BLaER1 treated with 17β-estradiol and CSF1 and Interleukin-3, amounts not matched to agents 10 nM and 100 nM (cell line): ENCODE results near the gene PTDSS2.
A peak's percentile ranks its signal among the peaks of the same experiment; 100 is the strongest.

Experiments used
- H3K27ac ChIP-seq, 11 experiments: shearing (Covaris generic); formaldehyde crosslinking; 2 replicates each; pipeline ENCODE4 v1.8.1; 2022
- H3K27me3 ChIP-seq, 11 experiments: shearing (Covaris generic); formaldehyde crosslinking; 2 replicates each; pipeline ENCODE4 v1.8.1; 2022
- H3K36me3 ChIP-seq, 11 experiments: shearing (Covaris generic); formaldehyde crosslinking; 2 replicates each; pipeline ENCODE4 v1.8.1; 2022
- H3K4me1 ChIP-seq, 10 experiments: shearing (Covaris generic); formaldehyde crosslinking; 2 replicates each; pipeline ENCODE4 v1.8.1; 2022
- H3K4me2 ChIP-seq, 11 experiments: shearing (Covaris generic); formaldehyde crosslinking; 2 replicates each; pipeline ENCODE4 v1.8.1; 2022
- H3K4me3 ChIP-seq, 10 experiments: shearing (Covaris generic); formaldehyde crosslinking; 2 replicates each; pipeline ENCODE4 v1.8.1; 2022
- H3K9ac ChIP-seq, 11 experiments: shearing (Covaris generic); formaldehyde crosslinking; 2 replicates each; pipeline ENCODE4 v1.8.1; 2022
- H3K9me3 ChIP-seq, 11 experiments: shearing (Covaris generic); formaldehyde crosslinking; replicated peaks in 1 of 11; 2 replicates each; pipeline ENCODE4 v1.8.1; 2022
- H4K20me1 ChIP-seq, 11 experiments: shearing (Covaris generic); formaldehyde crosslinking; 2 replicates each; pipeline ENCODE4 v1.8.1; 2022
- Cebpa-rat ChIP-seq, 11 experiments: shearing (Covaris generic); IDR thresholded peaks; 2 replicates each; pipeline ENCODE4 v1.8.1; 2022

Gene PTDSS2

DNA sequence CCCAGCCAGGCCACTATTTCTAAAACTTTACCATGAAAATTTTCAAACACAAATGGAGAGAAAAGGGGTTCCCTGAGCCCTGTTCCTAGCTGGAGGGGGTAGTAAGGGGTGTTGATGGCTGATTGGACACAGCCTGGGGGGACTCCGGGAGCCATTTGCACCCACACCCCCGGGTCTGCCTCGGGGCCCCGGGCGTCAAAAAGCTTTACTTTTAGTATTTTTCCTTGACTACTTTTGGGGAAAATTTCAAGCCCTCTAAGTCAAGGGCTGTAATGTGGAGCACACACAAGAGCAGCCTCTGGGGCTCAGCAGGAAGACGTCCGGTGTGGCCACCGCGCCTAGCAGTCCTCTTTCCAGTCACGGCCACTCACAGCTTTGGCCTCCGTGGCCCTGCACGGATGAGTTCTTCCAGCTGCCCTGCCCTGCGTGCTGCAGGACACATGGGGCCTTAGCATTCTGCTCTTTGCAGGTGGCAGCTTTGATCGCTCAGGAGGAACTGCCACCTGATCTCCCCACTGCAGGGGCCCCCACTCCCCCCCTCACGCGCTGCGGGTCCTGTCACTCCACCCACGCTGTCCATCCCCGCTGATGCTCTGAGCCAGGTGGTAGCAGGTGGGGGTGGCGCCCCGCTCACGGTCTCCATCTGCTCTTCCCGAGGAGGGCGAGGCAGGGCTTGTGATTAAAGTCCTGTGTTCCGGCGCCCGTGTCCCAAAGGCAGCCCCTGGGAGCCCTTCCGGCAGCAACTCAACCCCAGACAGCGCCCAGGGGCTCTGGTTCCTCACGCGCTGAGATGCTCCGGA is 42.5 kb downstream of the PTDSS2 start:
- no peaks in the 10 kb centered on the region for H3K9me3 ChIP-seq
- H3K4me3 ChIP-seq = no peak overlapping the region
- no peaks in the 10 kb centered on the region for H3K27me3 ChIP-seq
- H3K27ac ChIP-seq = no peak overlapping the region
- H4K20me1 ChIP-seq = peaks cover 0 to 85% (median 44%) of the 10 kb centered on the region in 11 experiments; a peak in 18 of 22 replicates
- H3K4me2 ChIP-seq = no peak overlapping the region
- peaks cover 53 to 100% (median 90%) of the 10 kb centered on the region in 11 experiments for H3K36me3 ChIP-seq
- no peak overlapping the region for H3K9ac ChIP-seq
- TF ChIP-seq Cebpa-rat (IDR thresholded peaks at IDR 0.05) = no peak
- peaks cover 0 to 7% (median 0%) of the 10 kb centered on the region in 10 experiments; a peak in 1 of 20 replicates for H3K4me1 ChIP-seq

GRCh38 chr11:494761-495536 is 44.9 kb downstream of the PTDSS2 start:
- H3K4me3 ChIP-seq = no peak overlapping the region
- no peaks in the 10 kb centered on the region for H3K27me3 ChIP-seq
- TF ChIP-seq Cebpa-rat (IDR thresholded peaks at IDR 0.05) = no peak
- peaks cover 0 to 7% (median 0%) of the 10 kb centered on the region in 10 experiments; a peak in 1 of 20 replicates for H3K4me1 ChIP-seq
- H3K9me3 ChIP-seq = no peaks in the 10 kb centered on the region
- peaks cover 75 to 100% (median 93%) of the 10 kb centered on the region in 11 experiments for H3K36me3 ChIP-seq
- no peak overlapping the region for H3K27ac ChIP-seq
- no peak overlapping the region for H3K4me2 ChIP-seq
- peaks cover 0 to 89% (median 50%) of the 10 kb centered on the region in 11 experiments; a peak in 18 of 22 replicates for H4K20me1 ChIP-seq
- no peak overlapping the region for H3K9ac ChIP-seq

- Histone ChIP-seq H3K27me3 (no peaks in the 10 kb centered on the region), H4K20me1 (peaks cover 0 to 88% (median 56%) of the 10 kb centered on the region in 11 experiments; a peak in 18 of 22 replicates), H3K4me3 (no peak overlapping the region), H3K36me3 (peaks cover 80 to 100% (median 93%) of the 10 kb centered on the region in 11 experiments), H3K4me2 (no peak overlapping the region), H3K4me1 (peaks cover 0 to 7% (median 0%) of the 10 kb centered on the region in 10 experiments; a peak in 2 of 20 replicates), H3K9me3 (no peaks in the 10 kb centered on the region), H3K9ac (0 out of 22 replicates have a peak overlapping the region, but pooled peaks of 1 of the 11 experiments have one; percentile 24), H3K27ac (no peak overlapping the region)
- TF ChIP-seq Cebpa-rat (IDR thresholded peaks at IDR 0.05) = no peak
Observed at GRCh38 chr11:495537-495931, 45.5 kb downstream of the PTDSS2 start.

DNA sequence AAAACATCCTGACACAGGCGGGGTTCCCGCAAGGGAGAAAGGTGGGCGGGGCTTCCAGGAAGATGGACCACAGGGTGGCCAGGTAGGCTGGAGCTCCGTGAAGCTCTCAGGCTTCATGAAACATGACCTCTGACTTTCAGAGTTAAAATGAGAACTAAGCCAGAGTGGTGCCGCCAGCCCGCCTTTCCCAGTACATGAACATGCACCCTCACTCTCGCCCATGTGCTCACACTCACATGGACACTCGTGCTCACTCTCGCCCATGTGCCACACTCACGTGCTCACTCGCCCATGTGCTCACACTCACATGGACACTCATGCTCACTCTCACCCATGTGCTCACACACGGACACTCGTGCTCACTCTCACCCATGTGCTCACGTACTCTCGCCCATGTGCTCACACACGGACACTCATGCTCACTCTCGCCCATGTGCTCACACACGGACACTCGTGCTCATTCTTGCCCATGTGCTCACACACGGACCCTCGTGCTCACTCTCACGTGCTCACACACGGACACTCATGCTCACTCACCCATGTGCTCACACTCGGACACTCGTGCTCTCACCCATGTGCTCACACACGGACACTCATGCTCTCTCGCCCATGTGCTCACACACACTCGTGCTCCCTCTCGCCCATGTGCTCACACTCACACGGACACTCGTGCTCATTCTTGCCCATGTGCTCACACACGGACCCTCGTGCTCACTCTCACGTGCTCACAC is 46.9 kb downstream of the PTDSS2 start:
- no peak overlapping the region for H3K27ac ChIP-seq
- peaks cover 12 to 93% (median 66%) of the 10 kb centered on the region in 11 experiments for H4K20me1 ChIP-seq
- H3K27me3 ChIP-seq = no peaks in the 10 kb centered on the region
- no peak overlapping the region for H3K4me3 ChIP-seq
- no peak overlapping the region for H3K9ac ChIP-seq
- H3K9me3 ChIP-seq = no peaks in the 10 kb centered on the region
- H3K36me3 ChIP-seq = peaks cover 89 to 100% (median 98%) of the 10 kb centered on the region in 11 experiments
- TF ChIP-seq Cebpa-rat (IDR thresholded peaks at IDR 0.05) = no peak
- no peak overlapping the region for H3K4me2 ChIP-seq
- H3K4me1 ChIP-seq = peaks cover 0 to 18% (median 0%) of the 10 kb centered on the region in 10 experiments; a peak in 7 of 20 replicates

GRCh38 chr11:497565-498296 is 47.7 kb downstream of the PTDSS2 start:
- Histone ChIP-seq H3K4me3 (no peak overlapping the region), H3K27ac (no peak overlapping the region), H3K4me2 (no peak overlapping the region), H3K4me1 (peaks cover 0 to 26% (median 0%) of the 10 kb centered on the region in 10 experiments; a peak in 8 of 20 replicates), H4K20me1 (peaks cover 19 to 96% (median 73%) of the 10 kb centered on the region in 11 experiments), H3K36me3 (peaks cover 88 to 100% (median 96%) of the 10 kb centered on the region in 11 experiments), H3K27me3 (no peaks in the 10 kb centered on the region), H3K9ac (no peak overlapping the region), H3K9me3 (no peaks in the 10 kb centered on the region)
- TF ChIP-seq Cebpa-rat (IDR thresholded peaks at IDR 0.05) = no peak

DNA sequence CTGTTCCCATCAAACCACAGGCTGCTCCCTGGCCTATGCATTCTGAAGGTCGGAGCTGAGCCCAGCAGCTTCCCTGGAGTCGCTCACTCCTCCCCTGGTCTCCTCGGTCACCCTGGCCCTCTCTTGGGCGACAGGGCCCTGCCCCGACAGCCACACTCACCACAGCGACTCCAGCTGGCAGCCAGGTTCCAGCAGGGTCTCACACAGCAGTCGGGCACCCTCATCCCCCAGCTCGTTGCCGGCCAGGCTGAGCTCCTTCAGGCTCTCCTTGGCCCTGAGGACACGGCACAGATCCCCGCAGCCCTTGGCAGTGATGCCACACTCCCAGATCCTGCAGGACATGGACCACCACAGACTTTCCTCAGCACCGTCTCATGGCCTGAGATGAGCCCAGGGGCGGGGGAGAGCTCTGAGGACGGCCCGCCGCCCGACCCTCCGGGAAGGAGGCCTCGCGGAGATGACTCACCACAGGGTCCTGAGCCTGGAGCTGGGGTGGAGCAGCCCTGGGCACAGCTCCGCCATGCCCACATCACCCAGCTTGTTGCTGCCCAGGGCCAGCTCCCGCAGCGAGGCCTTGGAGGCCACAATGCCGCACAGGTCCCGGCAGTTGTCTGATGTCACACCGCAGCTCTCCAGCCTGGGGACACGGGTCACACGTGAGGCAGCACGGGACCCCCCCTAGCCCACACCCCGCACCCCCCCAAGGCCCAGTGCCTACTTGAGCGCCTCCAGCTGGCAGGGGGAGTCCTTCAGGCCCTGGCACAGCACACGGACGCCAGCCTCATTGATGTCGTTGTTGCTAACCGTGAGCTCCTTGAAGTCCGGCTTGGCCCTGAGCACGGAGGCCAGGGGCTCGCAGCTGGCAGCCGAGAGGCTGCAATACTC is 48.5 kb downstream of the PTDSS2 start:
- H3K36me3 ChIP-seq = peaks cover 80 to 93% (median 88%) of the 10 kb centered on the region in 11 experiments
- no peak overlapping the region for H3K4me2 ChIP-seq
- peaks cover 0 to 5% (median 1%) of the 10 kb centered on the region in 11 experiments; a peak in 17 of 22 replicates for H3K27me3 ChIP-seq
- H3K4me3 ChIP-seq = no peak overlapping the region
- peaks cover 0 to 32% (median 2%) of the 10 kb centered on the region in 10 experiments; a peak in 12 of 20 replicates for H3K4me1 ChIP-seq
- H3K9ac ChIP-seq = no peak overlapping the region
- H3K27ac ChIP-seq = no peak overlapping the region
- H4K20me1 ChIP-seq = peaks cover 25 to 91% (median 74%) of the 10 kb centered on the region in 11 experiments
- TF ChIP-seq Cebpa-rat (IDR thresholded peaks at IDR 0.05) = no peak
- no peaks in the 10 kb centered on the region for H3K9me3 ChIP-seq

- H3K36me3 ChIP-seq = peaks cover 72 to 91% (median 80%) of the 10 kb centered on the region in 11 experiments
- 0 out of 22 replicates have a peak overlapping the region, but pooled peaks of 1 of the 11 experiments have one; percentile 29 for H3K9ac ChIP-seq
- H3K27me3 ChIP-seq = peaks cover 0 to 14% (median 10%) of the 10 kb centered on the region in 11 experiments; a peak in 21 of 22 replicates
- no peak for TF ChIP-seq Cebpa-rat (IDR thresholded peaks at IDR 0.05)
- no peak overlapping the region for H3K4me3 ChIP-seq
- H3K4me2 ChIP-seq = no peak overlapping the region
- H3K27ac ChIP-seq = no peak overlapping the region
- peaks cover 7 to 41% (median 11%) of the 10 kb centered on the region in 10 experiments for H3K4me1 ChIP-seq
- H3K9me3 ChIP-seq = no peaks in the 10 kb centered on the region
- peaks cover 34 to 92% (median 71%) of the 10 kb centered on the region in 11 experiments for H4K20me1 ChIP-seq
Observed at GRCh38 chr11:499201-500076, 49.4 kb downstream of the PTDSS2 start.
